B cell (primary cell): ENCODE results near the gene MOGAT3. TPM values are rescaled to one million over a fixed set of nuclear protein-coding genes. Genes with fewer than 3 reads are reported as not detected.

Experiments
- ATAC-seq: fragments of 200-7000 bp; cut with Tn5 transposase; one replicate; pipeline ENCODE4 v1.10.0; 2021; ENCODE audit warnings: low read depth, mild to moderate bottlenecking, moderate number of reproducible peaks, moderate library complexity
- CTCF ChIA-PET: fragments of 350-600 bp; sonication (Branson Sonifier 250); formaldehyde crosslinking; loops from one replicate; lab custom pipeline; 2021; ENCODE audit warnings: antibody characterized with exemption, inconsistent platforms; lab: Charles Lee
- POLR2A ChIA-PET: fragments of 350-600 bp; sonication (Branson Sonifier 250); formaldehyde crosslinking; loops from one replicate; lab custom pipeline; 2021; ENCODE audit warnings: antibody characterized with exemption; lab: Charles Lee
- DNase-seq: peaks from one replicate; pipeline ENCODE4 v3.0.0; 2013
- H2AFZ ChIP-seq: 2 replicates; pipeline ENCODE4 v1.6.1; 2012; ENCODE audit warnings: mild to moderate bottlenecking, low read depth, low read length; ENCODE audit not compliant: insufficient read depth, poor library complexity, severe bottlenecking
- H3K27ac ChIP-seq, 2 donors: 1 replicate in 1 of 2; 2 replicates in 1 of 2; pipeline ENCODE4 v1.5.1; 2012 to 2013; ENCODE audit warnings: low read length in 2 of 2, mild to moderate bottlenecking in 2 of 2, moderate library complexity in 1 of 2
- H3K27me3 ChIP-seq, 4 experiments: fragments of 200-600 bp in 1 of 4; sonication (generic) in 1 of 4; replicated peaks in 1 of 4; 1 replicate in 2 of 4; 2 replicates in 2 of 4; pipeline versions ENCODE4 v1.6.1 to v1.7.0; 2013 to 2016; ENCODE audit warnings: low read length in 3 of 4, mild to moderate bottlenecking in 2 of 4, mixed read lengths in 1 of 4, moderate library complexity in 1 of 4; ENCODE audit not compliant: insufficient read depth in 4 of 4, control insufficient read depth in 3 of 4; ENCODE audit errors: control extremely low read depth in 1 of 4
- H3K36me3 ChIP-seq, 2 experiments: replicated peaks in 1 of 2; 1 replicate in 1 of 2; 2 replicates in 1 of 2; pipeline versions ENCODE4 v1.6.1 to v1.7.1; 2013; ENCODE audit warnings: low read length in 1 of 2; ENCODE audit not compliant: insufficient read depth in 2 of 2, control insufficient read depth in 1 of 2; ENCODE audit errors: control extremely low read depth in 1 of 2, extremely low read depth in 1 of 2
- H3K4me1 ChIP-seq, 2 donors: fragments of 200-600 bp in 1 of 2; sonication (generic) in 1 of 2; 1 replicate in 1 of 2; 2 replicates in 1 of 2; pipeline versions ENCODE4 v1.5.1 to v1.6.1; 2013 to 2017; ENCODE audit warnings: low read length in 2 of 2; ENCODE audit not compliant: control insufficient read depth in 2 of 2, insufficient read depth in 2 of 2
- H3K4me2 ChIP-seq: replicated peaks from 2 replicates; pipeline ENCODE3; 2012; ENCODE audit warnings: mild to moderate bottlenecking, low read depth, low read length; ENCODE audit not compliant: poor library complexity, severe bottlenecking
- H3K4me3 ChIP-seq, 5 experiments: fragments of 200-600 bp in 1 of 5; sonication (generic) in 1 of 5; 1 replicate in 3 of 5; 2 replicates in 2 of 5; pipeline versions ENCODE4 v1.5.1 to v1.7.0; 2011 to 2016; ENCODE audit warnings: low read length in 4 of 5, mild to moderate bottlenecking in 4 of 5, low read depth in 2 of 5, control low read depth in 1 of 5, moderate library complexity in 1 of 5; ENCODE audit not compliant: insufficient read depth in 1 of 5; ENCODE audit errors: control extremely low read depth in 1 of 5, extremely low read depth in 1 of 5
- H3K79me2 ChIP-seq: fragments of 200-600 bp; sonication (generic); one replicate; pipeline ENCODE4 v1.6.0; 2016; ENCODE audit warnings: low read length; ENCODE audit not compliant: control insufficient read depth, insufficient read depth
- H3K9ac ChIP-seq: fragments of 200-600 bp; sonication (generic); 2 replicates; pipeline ENCODE4 v1.6.1; 2017; ENCODE audit warnings: mild to moderate bottlenecking, low read length, moderate library complexity
- H3K9me3 ChIP-seq, 3 donors: one replicate each; pipeline versions ENCODE4 v1.6.1 to v1.7.1; 2013; ENCODE audit warnings: low read length in 2 of 3; ENCODE audit not compliant: control insufficient read depth in 2 of 3, insufficient read depth in 1 of 3; ENCODE audit errors: control extremely low read depth in 1 of 3
- H4K20me1 ChIP-seq: 2 replicates; pipeline ENCODE4 v1.6.0; 2012; ENCODE audit warnings: mild to moderate bottlenecking, low read length; ENCODE audit not compliant: insufficient read depth, control insufficient read depth, poor library complexity, severe bottlenecking
- H3K27ac Mint-ChIP-seq: one replicate; pipeline ENCODE4 v1.8.0; 2021; ENCODE audit warnings: mixed read lengths
- H3K27me3 Mint-ChIP-seq: one replicate; pipeline ENCODE4 v1.8.0; 2021; ENCODE audit warnings: mixed read lengths
- H3K4me1 Mint-ChIP-seq: one replicate; pipeline ENCODE4 v1.8.0; 2021; ENCODE audit warnings: mixed read lengths
- H3K4me3 Mint-ChIP-seq: one replicate; pipeline ENCODE4 v1.8.0; 2021; ENCODE audit warnings: mixed read lengths
- H3K9me3 Mint-ChIP-seq: one replicate; pipeline ENCODE4 v1.8.0; 2022; ENCODE audit warnings: mixed read lengths; ENCODE audit not compliant: insufficient read depth
- CTCF ChIP-seq: fragments of 200-600 bp; IDR thresholded peaks from one replicate; pipeline ENCODE4 v1.8.0; 2022; ENCODE audit warnings: antibody characterized with exemption, mild to moderate bottlenecking
- EZH2 ChIP-seq: IDR thresholded peaks from 2 replicates; pipeline ENCODE4 v1.6.1; 2012; ENCODE audit warnings: borderline replicate concordance, low read depth, mild to moderate bottlenecking, moderate library complexity, low read length; ENCODE audit not compliant: insufficient read depth, poor library complexity, severe bottlenecking
- WGBS: methylation state at CpG from one replicate; pipeline ENCODE4 v1.1.5; 2013; ENCODE audit warnings: missing lambda C conversion rate; ENCODE audit not compliant: insufficient coverage; 5-methylcytosine and 5-hydroxymethylcytosine counted together
- intact Hi-C: fragments of 100-400 bp; cut with micrococcal nuclease; formaldehyde crosslinking; loops from one replicate; pipeline ENCODE4 v1.10.0; 2022
- polyA plus RNA-seq: library from polyadenylated mRNA; depleted of rRNA; stranded (reverse); fragments of >200 nt; gene quantifications from 2 replicates; pipeline ENCODE4 v1.2.3, GENCODE V29; 2012
- small RNA-seq: library from RNA; depleted of rRNA; stranded (forward); fragments of <200 nt; gene quantifications from one replicate; pipeline ENCODE3, GENCODE V24; 2012; ENCODE audit warnings: low replicate concordance, low read depth; ENCODE audit not compliant: insufficient read length
- total RNA-seq, 2 donors: library from RNA; stranded (reverse); fragments of 120-200 nt in 1 of 2; gene quantifications; 1 replicate in 1 of 2; 2 replicates in 1 of 2; pipeline versions ENCODE4 v1.2.3 to v1.2.4, GENCODE V29; 2013 to 2022

The MOGAT3 gene
- total and polyA plus RNA-seq, 2 donors (not counting 1 experiment from before 2014, with no cell fraction given) = not detected

- Histone ChIP-seq H3K4me2 (no peak overlapping the region), H3K27me3 (peaks cover 0 to 3% (median 0%) of the 10 kb centered on the region in 4 experiments), H2AFZ (no peak overlapping the region), H3K36me3 (no peaks in the 10 kb centered on the region), H4K20me1 (no peaks in the 10 kb centered on the region), H3K4me1 (peaks cover 10 to 16% of the 10 kb centered on the region in 2 donors), H3K79me2 (no peaks in the 10 kb centered on the region), H3K9ac (no peak overlapping the region), H3K27ac (no peak overlapping the region), H3K9me3 (no peaks in the 10 kb centered on the region), H3K4me3 (no peak overlapping the region)
- H3K27me3 Mint-ChIP-seq = peaks cover 13% of the 10 kb centered on the region
- WGBS = no CpG with 5 or more reads among the region's 2 CpGs
- ChIA-PET POLR2A (no interaction called here), CTCF (interaction anchor here (0.6 to 7.6 kb wide), 4 partner anchors 8 to 138 kb away, joined by 3 to 68 read pairs (median 12); partner anchors contain the start of gene ZNHIT1)
- H3K9me3 Mint-ChIP-seq = no peaks in the 10 kb centered on the region
- DNase-seq = no peak
- no peak for ATAC-seq
- peaks cover 12% of the 10 kb centered on the region for H3K4me1 Mint-ChIP-seq
- H3K27ac Mint-ChIP-seq = no peak overlapping the region
- H3K4me3 Mint-ChIP-seq = no peak overlapping the region
- intact Hi-C loops = no loop called here
- TF ChIP-seq CTCF (no peak), EZH2 (no peak)
These were observed 48.8 kb downstream of the MOGAT3 start for GRCh38 chr7:101151908-101152651.

Small RNAs within 50 kb of the gene (small RNA-seq; reads per million reads assigned to genes)
- not detected for gene MIR4653

Other genes with a start within 250 kb of the MOGAT3 start
- gene MUC12, start 231.5 kb downstream of the MOGAT3 start, total RNA-seq = not detected in 2 replicates
- gene MUC12, start 231.5 kb downstream of the MOGAT3 start, polyA plus RNA-seq = 0.81 TPM in 1 of 2 replicates, not detected in the other
- gene MUC17, start 181.0 kb downstream of the MOGAT3 start, total RNA-seq = not detected in 2 replicates
- gene MUC17, start 181.0 kb downstream of the MOGAT3 start, polyA plus RNA-seq = not detected in 2 replicates
- 76.1 and 85.7 TPM in 2 replicates for gene TRIM56, start 115.6 kb downstream of the MOGAT3 start, total RNA-seq
- gene TRIM56, start 115.6 kb downstream of the MOGAT3 start, polyA plus RNA-seq = 8.4 and 11.0 TPM in 2 replicates
- 0.07 TPM in 1 of 2 replicates, not detected in the other for gene SERPINE1, start 73.9 kb downstream of the MOGAT3 start, total RNA-seq
- 0.09 TPM in 2 replicates for gene SERPINE1, start 73.9 kb downstream of the MOGAT3 start, polyA plus RNA-seq
- gene AP1S1, start 46.6 kb downstream of the MOGAT3 start, total RNA-seq = 10.3 and 11.4 TPM in 2 replicates
- 15.5 and 16.3 TPM in 2 replicates for gene AP1S1, start 46.6 kb downstream of the MOGAT3 start, polyA plus RNA-seq
- gene VGF, start 35.5 kb downstream of the MOGAT3 start, total RNA-seq = 0.12 and 0.17 TPM in 2 replicates
- gene VGF, start 35.5 kb downstream of the MOGAT3 start, polyA plus RNA-seq = 0.10 TPM in 2 replicates
- not detected in 2 replicates for gene NAT16, start 20.7 kb downstream of the MOGAT3 start, total RNA-seq
- not detected in 2 replicates for gene NAT16, start 20.7 kb downstream of the MOGAT3 start, polyA plus RNA-seq
- gene PLOD3, start 16.5 kb upstream of the MOGAT3 start, total RNA-seq = 47.5 and 47.9 TPM in 2 replicates
- gene PLOD3, start 16.5 kb upstream of the MOGAT3 start, polyA plus RNA-seq = 35.5 and 40.1 TPM in 2 replicates
- 37.3 and 38.4 TPM in 2 replicates for gene ZNHIT1, start 17.1 kb upstream of the MOGAT3 start, total RNA-seq
- gene ZNHIT1, start 17.1 kb upstream of the MOGAT3 start, polyA plus RNA-seq = 20.1 and 28.5 TPM in 2 replicates
- 27.2 and 31.1 TPM in 2 replicates for gene CLDN15, start 36.8 kb upstream of the MOGAT3 start, total RNA-seq
- gene CLDN15, start 36.8 kb upstream of the MOGAT3 start, polyA plus RNA-seq = 36.4 and 42.1 TPM in 2 replicates
- 95.5 and 105 TPM in 2 replicates for gene FIS1, start 44.0 kb upstream of the MOGAT3 start, total RNA-seq
- 188 and 245 TPM in 2 replicates for gene FIS1, start 44.0 kb upstream of the MOGAT3 start, polyA plus RNA-seq
- gene IFT22, start 120.8 kb upstream of the MOGAT3 start, total RNA-seq = 7.3 and 10.3 TPM in 2 replicates
- gene IFT22, start 120.8 kb upstream of the MOGAT3 start, polyA plus RNA-seq = 3.8 and 5.2 TPM in 2 replicates
- gene COL26A1, start 161.8 kb upstream of the MOGAT3 start, total RNA-seq = not detected in 2 replicates
- not detected in 2 replicates for gene COL26A1, start 161.8 kb upstream of the MOGAT3 start, polyA plus RNA-seq